ENCODE results near the gene SORT1. TPM values are rescaled to one million over a fixed set of nuclear protein-coding genes. Genes with fewer than 3 reads are reported as not detected.

The SORT1 gene
- total RNA-seq, 1 donor from 2014 or later: 117 TPM

Other genes with a start within 250 kb of the SORT1 start
- 99.8 TPM for gene SARS1, start 184.0 kb downstream of the SORT1 start, total RNA-seq
- gene CELSR2, start 148.4 kb downstream of the SORT1 start, total RNA-seq: 9.8 TPM
- gene PSRC1, start 114.8 kb downstream of the SORT1 start, total RNA-seq: 0.74 TPM
- 0.35 TPM for gene MYBPHL, start 90.9 kb downstream of the SORT1 start, total RNA-seq
- 50.8 TPM for gene PSMA5, start 28.5 kb upstream of the SORT1 start, total RNA-seq
- gene SYPL2, start 68.6 kb upstream of the SORT1 start, total RNA-seq: 30.4 TPM
- gene ATXN7L2, start 86.0 kb upstream of the SORT1 start, total RNA-seq: 3.4 TPM
- gene CYB561D1, start 96.2 kb upstream of the SORT1 start, total RNA-seq: 4.3 TPM
- gene AMIGO1, start 111.8 kb upstream of the SORT1 start, total RNA-seq: 18.4 TPM
- 0.07 TPM for gene GPR61, start 142.0 kb upstream of the SORT1 start, total RNA-seq
- gene GNAI3, start 150.7 kb upstream of the SORT1 start, total RNA-seq: 2.2 TPM
- gene GNAT2, start 221.7 kb upstream of the SORT1 start, total RNA-seq: not detected
- gene AMPD2, start 221.9 kb upstream of the SORT1 start, total RNA-seq: 11.0 TPM

Data from left ventricle myocardium superior (tissue), 1 donor.